GM20000 (cell line): Measurements from ENCODE around the gene CHI3L2.

ENCODE experiments used
- DNase-seq: peaks from one replicate; pipeline ENCODE4 v3.0.0; 2012; ENCODE audit warnings: low spot score
- TF ChIP-seq, protein P1 (sequence below): IDR thresholded peaks from 2 replicates; pipeline ENCODE4 v1.5.1; 2012; ENCODE audit warnings: mild to moderate bottlenecking, control low read depth; ENCODE audit errors: extremely low read depth, missing control alignments

Gene CHI3L2

DNA sequence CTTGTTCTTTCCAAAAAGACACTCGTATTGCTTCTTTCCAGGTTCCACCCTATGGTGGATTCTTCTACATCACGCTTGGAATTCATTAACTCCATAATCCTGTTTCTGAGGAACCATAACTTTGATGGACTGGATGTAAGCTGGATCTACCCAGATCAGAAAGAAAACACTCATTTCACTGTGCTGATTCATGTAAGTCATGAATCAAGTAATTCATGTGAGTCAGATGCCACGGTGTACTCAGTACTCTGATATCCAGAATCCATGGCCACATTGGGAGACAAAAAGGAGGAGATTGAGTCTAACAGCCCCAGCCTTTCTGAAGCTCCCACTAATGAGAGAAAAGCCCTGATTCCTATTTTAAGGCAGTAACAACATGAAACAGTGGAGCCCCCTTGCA is 7.4 kb downstream of the CHI3L2 start:
- TF ChIP-seq, protein P1, sequence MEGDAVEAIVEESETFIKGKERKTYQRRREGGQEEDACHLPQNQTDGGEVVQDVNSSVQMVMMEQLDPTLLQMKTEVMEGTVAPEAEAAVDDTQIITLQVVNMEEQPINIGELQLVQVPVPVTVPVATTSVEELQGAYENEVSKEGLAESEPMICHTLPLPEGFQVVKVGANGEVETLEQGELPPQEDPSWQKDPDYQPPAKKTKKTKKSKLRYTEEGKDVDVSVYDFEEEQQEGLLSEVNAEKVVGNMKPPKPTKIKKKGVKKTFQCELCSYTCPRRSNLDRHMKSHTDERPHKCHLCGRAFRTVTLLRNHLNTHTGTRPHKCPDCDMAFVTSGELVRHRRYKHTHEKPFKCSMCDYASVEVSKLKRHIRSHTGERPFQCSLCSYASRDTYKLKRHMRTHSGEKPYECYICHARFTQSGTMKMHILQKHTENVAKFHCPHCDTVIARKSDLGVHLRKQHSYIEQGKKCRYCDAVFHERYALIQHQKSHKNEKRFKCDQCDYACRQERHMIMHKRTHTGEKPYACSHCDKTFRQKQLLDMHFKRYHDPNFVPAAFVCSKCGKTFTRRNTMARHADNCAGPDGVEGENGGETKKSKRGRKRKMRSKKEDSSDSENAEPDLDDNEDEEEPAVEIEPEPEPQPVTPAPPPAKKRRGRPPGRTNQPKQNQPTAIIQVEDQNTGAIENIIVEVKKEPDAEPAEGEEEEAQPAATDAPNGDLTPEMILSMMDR: no peak
- no peak for DNase-seq

DNA sequence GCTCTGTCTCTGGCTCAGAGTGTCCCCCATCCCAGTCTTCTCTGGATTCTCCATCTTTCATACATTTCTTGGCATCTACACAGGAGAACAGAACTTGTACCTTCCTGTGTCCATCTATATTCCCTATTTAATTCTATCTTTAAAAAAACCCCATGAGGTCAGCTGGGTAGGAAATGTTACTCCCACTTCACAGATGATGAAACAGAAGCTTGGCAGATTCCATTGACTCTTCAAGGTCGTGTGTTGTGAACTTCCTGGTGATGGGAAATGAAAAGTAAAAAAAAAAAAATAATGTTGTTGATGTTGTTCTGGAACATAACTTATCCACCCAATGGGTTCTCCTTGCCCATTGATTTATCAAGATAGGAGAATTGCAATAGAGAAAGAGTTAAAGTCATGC is 8.9 kb downstream of the CHI3L2 start:
- TF ChIP-seq, protein P1: no peak
- no peak for DNase-seq

DNA sequence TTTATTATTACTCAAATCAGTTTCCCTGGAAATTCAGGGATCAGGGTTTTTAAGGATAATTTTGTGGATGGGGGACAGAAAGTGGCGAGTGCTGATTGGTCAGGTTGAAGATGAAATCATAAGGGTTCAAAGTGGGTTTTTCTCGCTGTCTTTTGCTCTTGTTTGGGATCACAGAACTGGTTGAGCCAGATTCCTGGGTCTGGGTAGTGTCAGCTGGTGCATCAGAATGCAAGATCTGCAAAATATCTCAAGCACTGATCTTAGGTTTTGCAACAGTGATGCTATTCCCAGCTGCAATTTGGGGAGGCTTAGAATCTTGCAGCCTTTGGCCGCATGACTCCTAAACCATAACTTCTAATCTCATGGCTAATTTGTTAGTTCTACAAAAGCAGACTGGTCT is 9.3 kb downstream of the CHI3L2 start:
- TF ChIP-seq, protein P1: no peak
- DNase-seq: no peak

DNA sequence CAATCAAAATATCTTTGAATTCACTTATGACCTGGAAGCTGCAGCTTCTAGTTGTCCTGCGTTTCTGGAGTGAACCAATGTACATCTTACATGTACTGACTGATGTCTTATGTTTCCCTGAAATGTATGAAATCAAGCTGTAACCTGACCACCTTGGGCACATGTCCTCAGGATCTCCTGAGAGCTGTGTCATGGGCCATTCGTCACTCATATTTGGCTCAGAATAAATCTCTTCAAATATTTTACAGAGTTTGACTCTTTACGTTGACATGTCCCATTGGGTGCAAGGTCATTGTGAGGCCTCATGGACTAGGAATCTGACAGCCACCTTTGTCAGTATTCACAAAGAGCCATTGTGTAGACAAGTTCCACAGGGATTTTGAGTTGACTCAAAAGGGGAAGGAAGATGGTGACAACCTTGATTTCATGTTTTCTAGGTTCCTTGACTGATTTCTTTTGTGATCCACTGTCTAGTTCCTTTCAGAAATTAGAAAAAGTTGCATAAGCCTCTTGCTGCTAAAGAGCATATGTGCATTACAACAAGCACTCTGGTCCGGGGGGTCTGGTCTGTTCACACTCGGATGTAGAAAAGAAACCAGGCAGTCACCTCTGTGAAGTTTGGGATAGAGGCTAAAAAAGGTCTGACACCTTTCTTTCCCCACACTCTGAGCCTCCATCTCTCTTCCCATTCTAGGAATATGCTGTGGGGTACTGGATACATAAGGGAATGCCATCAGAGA is 10.7 kb downstream of the CHI3L2 start:
- DNase-seq: no peak
- TF ChIP-seq, protein P1: no peak

DNA sequence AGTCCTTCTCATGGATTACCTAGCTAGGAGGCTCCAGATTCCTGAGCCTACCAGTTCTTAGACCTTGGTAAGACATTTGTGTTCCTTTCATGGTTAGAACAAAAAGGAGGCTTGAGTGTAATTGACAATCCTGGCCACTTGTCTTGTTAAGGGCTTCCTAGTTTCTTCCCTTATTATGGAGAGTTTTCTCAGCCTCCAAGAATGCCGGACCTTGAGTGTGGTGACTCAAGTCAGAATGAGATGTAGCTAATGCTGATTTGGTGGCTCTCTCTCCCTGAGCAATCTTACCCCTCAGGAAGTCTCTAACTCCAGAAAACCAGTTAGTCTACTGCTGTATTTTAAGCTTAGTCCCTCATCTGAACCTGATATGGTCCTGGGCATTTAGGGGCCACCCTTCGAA is 14.3 kb downstream of the CHI3L2 start:
- DNase-seq: no peak
- TF ChIP-seq, protein P1: no peak

DNA sequence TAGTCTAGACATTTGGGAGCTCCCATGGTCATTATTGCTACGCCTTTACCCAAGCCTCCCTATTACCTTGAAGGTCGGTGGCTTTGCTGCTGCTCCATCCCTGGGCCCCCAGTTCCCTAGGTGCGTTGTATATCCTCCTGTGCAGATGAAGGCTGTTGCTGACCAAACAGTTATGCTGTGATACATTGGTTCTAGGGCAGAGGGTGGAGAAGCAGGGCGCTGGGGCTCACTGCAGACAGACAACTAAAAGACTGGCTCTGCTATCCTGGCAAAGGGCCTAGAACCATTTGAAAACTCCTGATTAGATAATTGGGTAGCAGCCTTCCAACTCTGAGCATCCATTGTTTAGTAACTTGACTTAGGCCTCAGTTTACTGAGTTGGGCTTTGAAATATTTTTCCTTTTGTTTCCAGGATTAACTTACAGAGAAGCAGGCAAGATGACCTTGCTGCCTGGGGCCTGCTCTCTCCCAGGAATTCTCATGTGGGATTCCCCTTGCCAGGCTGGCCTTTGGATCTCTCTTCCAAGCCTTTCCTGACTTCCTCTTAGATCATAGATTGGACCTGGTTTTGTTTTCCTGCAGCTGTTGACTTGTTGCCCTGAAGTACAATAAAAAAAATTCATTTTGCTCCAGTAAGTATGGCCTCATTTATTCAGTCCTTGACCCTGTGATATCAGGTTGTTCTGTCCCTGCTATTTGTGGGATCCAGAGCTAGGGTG is 15.5 kb downstream of the CHI3L2 start:
- DNase-seq: no peak
- TF ChIP-seq, protein P1: no peak

DNA sequence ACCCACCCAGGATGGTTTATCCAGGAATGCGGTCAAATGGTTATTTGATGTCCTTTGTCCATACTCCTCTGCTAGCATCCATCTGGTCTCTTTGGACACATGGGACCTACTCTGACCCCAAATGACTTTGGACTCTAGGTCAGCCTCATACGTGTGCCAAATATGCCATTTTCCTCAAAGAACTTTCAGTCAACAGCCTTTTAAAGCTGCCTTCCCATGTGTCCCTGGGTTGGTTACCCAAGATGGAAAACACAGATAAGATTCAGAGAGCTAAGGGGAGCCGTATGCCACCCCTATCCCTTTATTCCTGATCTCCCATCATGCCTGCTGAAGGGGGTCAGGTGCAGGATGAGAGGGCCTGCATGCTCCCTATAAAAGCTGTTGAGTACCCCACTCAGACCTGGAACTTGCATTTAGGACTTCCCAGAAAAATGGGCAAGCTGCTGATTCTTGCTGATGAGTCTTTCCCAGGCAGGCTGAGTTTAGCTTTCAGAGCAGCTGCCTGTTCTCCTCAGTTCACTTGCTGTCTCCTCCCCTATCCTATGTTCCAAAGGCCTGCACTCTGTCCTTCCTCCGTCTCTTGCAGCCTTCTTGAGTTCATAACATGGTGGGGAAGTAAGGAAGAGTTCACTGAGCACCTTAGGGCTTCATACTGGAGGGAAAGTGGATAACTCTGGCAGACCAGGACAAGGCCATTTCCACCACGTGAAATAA is 19.8 kb downstream of the CHI3L2 start:
- DNase-seq: no peak
- TF ChIP-seq, protein P1: no peak
